Keratinocyte (primary cell): ENCODE data around the gene IGF2BP1. TPM values are rescaled to one million over a fixed set of nuclear protein-coding genes. Genes with fewer than 3 reads are reported as not detected.

Experiments
- DNase-seq: peaks from one replicate; pipeline ENCODE4 v3.0.0-alpha.2; 2011; ENCODE audit warnings: low read depth, missing footprints, low spot score
- FAIRE-seq: peaks from 2 replicates; lab custom pipeline; 2011; peaks lifted over from hg19 to GRCh38; lab: Jason Lieb, UNC
- H2AFZ ChIP-seq: 2 replicates; pipeline ENCODE4 v1.6.0; 2012; ENCODE audit warnings: low read length, control low read depth, inconsistent platforms; ENCODE audit not compliant: control insufficient read depth
- H3K27ac ChIP-seq: 2 replicates; pipeline ENCODE4 v1.5.1; 2011; ENCODE audit warnings: low read length; ENCODE audit not compliant: control insufficient read depth, insufficient read depth
- H3K27me3 ChIP-seq: 3 replicates; pipeline ENCODE4 v1.6.0; 2011; ENCODE audit warnings: low read length; ENCODE audit not compliant: control insufficient read depth, insufficient read depth; ENCODE audit errors: extremely low read depth
- H3K36me3 ChIP-seq, 2 experiments: 2 replicates in 1 of 2; 3 replicates in 1 of 2; pipeline ENCODE4 v1.5.1; 2011; ENCODE audit warnings: low read length in 2 of 2, mild to moderate bottlenecking in 1 of 2; ENCODE audit not compliant: control insufficient read depth in 2 of 2, insufficient read depth in 2 of 2; ENCODE audit errors: extremely low read depth in 1 of 2
- H3K4me1 ChIP-seq: 3 replicates; pipeline ENCODE4 v1.5.1; 2011; ENCODE audit warnings: low read length; ENCODE audit not compliant: control insufficient read depth, insufficient read depth; ENCODE audit errors: extremely low read depth
- H3K4me2 ChIP-seq: 3 replicates; pipeline ENCODE4 v1.6.0; 2011; ENCODE audit warnings: low read depth, low read length; ENCODE audit not compliant: control insufficient read depth, insufficient read depth; ENCODE audit errors: extremely low read depth
- H3K4me3 ChIP-seq, 3 experiments: fragments of 200-600 bp in 1 of 3; sonication (generic) in 1 of 3; 2 replicates in 2 of 3; 3 replicates in 1 of 3; pipeline ENCODE4 v1.5.1; 2011 to 2016; ENCODE audit warnings: low read length in 3 of 3, mild to moderate bottlenecking in 3 of 3, control low read depth in 2 of 3, inconsistent platforms in 1 of 3, low read depth in 1 of 3, mixed read lengths in 1 of 3, mixed run types in 1 of 3, moderate library complexity in 1 of 3; ENCODE audit not compliant: control insufficient read depth in 2 of 3, insufficient read depth in 2 of 3; ENCODE audit errors: extremely low read depth in 1 of 3
- H3K79me2 ChIP-seq: 2 replicates; pipeline ENCODE4 v1.6.0; 2012; ENCODE audit warnings: low read length; ENCODE audit not compliant: control insufficient read depth, insufficient read depth
- H3K9ac ChIP-seq: 3 replicates; pipeline ENCODE4 v1.6.0; 2011; ENCODE audit warnings: low read length; ENCODE audit not compliant: control insufficient read depth, insufficient read depth; ENCODE audit errors: extremely low read depth
- H3K9me1 ChIP-seq: 3 replicates; pipeline ENCODE4 v1.6.0; 2011; ENCODE audit warnings: low read length; ENCODE audit not compliant: control insufficient read depth, insufficient read depth; ENCODE audit errors: extremely low read depth
- H3K9me3 ChIP-seq: 2 replicates; pipeline ENCODE4 v1.5.1; 2012; ENCODE audit warnings: low read depth, low read length; ENCODE audit not compliant: control insufficient read depth
- H4K20me1 ChIP-seq: 3 replicates; pipeline ENCODE4 v1.6.0; 2011; ENCODE audit warnings: low read length; ENCODE audit not compliant: control insufficient read depth, insufficient read depth; ENCODE audit errors: extremely low read depth
- CTCF ChIP-seq, 3 experiments: IDR thresholded peaks in 1 of 3; conservative IDR thresholded peaks in 1 of 3; optimal IDR thresholded peaks in 1 of 3; 2 replicates in 2 of 3; 3 replicates in 1 of 3; pipeline versions ENCODE3 to v1.5.1; 2011; ENCODE audit warnings: low read length in 3 of 3, mild to moderate bottlenecking in 3 of 3, moderate library complexity in 2 of 3, control low read depth in 1 of 3, inconsistent platforms in 1 of 3; ENCODE audit not compliant: insufficient read depth in 2 of 3; ENCODE audit errors: extremely low read depth in 1 of 3
- EZH2 ChIP-seq: IDR thresholded peaks from one replicate; pipeline ENCODE4 v1.6.1; 2012; ENCODE audit warnings: inconsistent platforms, mild to moderate bottlenecking, low read length, moderate library complexity
- dilution Hi-C: fragments of 300-500 bp; cut with MboI; formaldehyde crosslinking; loops from one replicate; pipeline ENCODE4 v1.7.0; 2020; ENCODE audit warnings: low sequenced_read_pairs; ENCODE audit not compliant: extremely low pct_ligation_motif_present
- polyA plus RNA-seq, 5 experiments: library from polyadenylated mRNA; depleted of rRNA in 3 of 5; stranded (reverse) in 3 of 5; stranded (forward) in 1 of 5; unstranded in 1 of 5; fragments of >200 nt; gene quantifications; 1 replicate in 1 of 5; 2 replicates in 3 of 5; 3 replicates in 1 of 5; pipeline versions ENCODE4 v1.2.1 to v1.2.3, GENCODE V29; 2011 to 2012; ENCODE audit warnings: missing spikeins in 2 of 5, low read depth in 1 of 5, low replicate concordance in 1 of 5

The IGF2BP1 gene
- polyA plus RNA-seq, 1 donor (not counting 4 experiments of a cell fraction or from before 2014, with no cell fraction given): not detected

- FAIRE-seq (no peak), DNase-seq (no peak)
- Histone ChIP-seq H3K4me3 (no peak overlapping the region), H3K9ac (no peak overlapping the region), H3K9me1 (no peaks in the 10 kb centered on the region), H2AFZ (no peak overlapping the region), H3K27ac (no peak overlapping the region), H4K20me1 (no peaks in the 10 kb centered on the region), H3K9me3 (no peaks in the 10 kb centered on the region), H3K36me3 (no peaks in the 10 kb centered on the region), H3K79me2 (no peaks in the 10 kb centered on the region), H3K4me2 (no peak overlapping the region), H3K4me1 (no peaks in the 10 kb centered on the region), H3K27me3 (peaks cover 70% of the 10 kb centered on the region)
- TF ChIP-seq EZH2: no peak
- TF ChIP-seq CTCF (optimal IDR thresholded peaks at IDR 0.05 in 1 of 3, IDR thresholded peaks at IDR 0.05 in 1 of 3, conservative IDR thresholded peaks at IDR 0.05 in 1 of 3; ENCODE audit: extremely low read depth in 1 of 3, insufficient read depth in 2 of 3, low read length in 3 of 3): no peak
- dilution Hi-C loops: no loop called here
These were observed 4.5 kb downstream of the IGF2BP1 start for GRCh38 chr17:49001671-49002070.

- no peak for DNase-seq
- Histone ChIP-seq H3K27ac (no peak overlapping the region), H3K9ac (no peak overlapping the region), H3K4me3 (no peak overlapping the region), H3K9me1 (no peaks in the 10 kb centered on the region), H3K9me3 (no peaks in the 10 kb centered on the region), H3K4me2 (no peak overlapping the region), H2AFZ (no peak overlapping the region), H3K36me3 (no peaks in the 10 kb centered on the region), H3K27me3 (peaks cover 70% of the 10 kb centered on the region), H3K79me2 (no peaks in the 10 kb centered on the region), H4K20me1 (no peaks in the 10 kb centered on the region), H3K4me1 (no peaks in the 10 kb centered on the region)
- TF ChIP-seq EZH2 (no peak), CTCF (optimal IDR thresholded peaks at IDR 0.05 in 1 of 3, IDR thresholded peaks at IDR 0.05 in 1 of 3, conservative IDR thresholded peaks at IDR 0.05 in 1 of 3; ENCODE audit: extremely low read depth in 1 of 3, insufficient read depth in 2 of 3, low read length in 3 of 3) (no peak)
- dilution Hi-C loops: no loop called here
- FAIRE-seq: no peak
These were observed 5.1 kb downstream of the IGF2BP1 start for GRCh38 chr17:49002331-49002730.
